HepG2 (cell line): ENCODE data around the gene PSME3IP1.

ENCODE experiments used
- BATF2 ChIP-seq: sonication (generic); formaldehyde crosslinking; IDR thresholded peaks from 2 replicates; pipeline ENCODE4 v1.8.0; 2022; ENCODE audit warnings: mild to moderate bottlenecking, missing genetic modification reagents, moderate library complexity
- CEBPZ ChIP-seq: IDR thresholded peaks from 2 replicates; pipeline ENCODE4 v1.6.1; 2012; ENCODE audit warnings: low read length, improper control_type of control experiment
- EZH2 ChIP-seq: conservative IDR thresholded peaks from 2 replicates; pipeline ENCODE4 v1.6.1; 2012; ENCODE audit warnings: mild to moderate bottlenecking, low read depth, low read length, moderate library complexity
- HCFC1 ChIP-seq: fragments of 150-350 bp; IDR thresholded peaks from 2 replicates; pipeline ENCODE4 v1.6.1; 2014; ENCODE audit warnings: low read depth, low read length
- KDM5A ChIP-seq: fragments of 200-600 bp; sonication (generic); IDR thresholded peaks from 2 replicates; pipeline ENCODE4 v1.7.0; 2018; ENCODE audit warnings: antibody characterized with exemption, mild to moderate bottlenecking, low read length, borderline replicate concordance
- NFYB ChIP-seq: sonication (generic); formaldehyde crosslinking; IDR thresholded peaks from 2 replicates; pipeline ENCODE4 v1.4.0; 2020; ENCODE audit warnings: missing genetic modification reagents
- PPARG ChIP-seq: conservative IDR thresholded peaks from 2 replicates; pipeline ENCODE4 v1.6.1; 2016; ENCODE audit warnings: missing biosample characterization, missing genetic modification reagents
- RAD21 ChIP-seq: fragments of 450-650 bp; formaldehyde crosslinking; IDR thresholded peaks from 2 replicates; pipeline ENCODE4 v1.5.0; 2020; ENCODE audit warnings: mild to moderate bottlenecking
- RFX5 ChIP-seq: IDR thresholded peaks from 2 replicates; pipeline ENCODE4 v1.6.1; 2011; ENCODE audit warnings: low read depth, low read length, improper control_type of control experiment
- SNAI1 ChIP-seq: sonication (generic); formaldehyde crosslinking; IDR thresholded peaks from 2 replicates; pipeline ENCODE4 v1.5.0; 2020; ENCODE audit warnings: mild to moderate bottlenecking, missing genetic modification reagents, borderline replicate concordance
- ZFP1 ChIP-seq: IDR thresholded peaks from 2 replicates; pipeline ENCODE4 v1.6.1; 2016
- TF ChIP-seq, protein P1 (sequence below): sonication (generic); formaldehyde crosslinking; IDR thresholded peaks from 2 replicates; pipeline ENCODE4 v1.4.0; 2020; ENCODE audit warnings: missing genetic modification reagents, borderline replicate concordance
- TF ChIP-seq, protein P2 (sequence below): sonication (generic); formaldehyde crosslinking; IDR thresholded peaks from 2 replicates; pipeline ENCODE4 v1.5.0; 2020; ENCODE audit warnings: mild to moderate bottlenecking, missing genetic modification reagents
- TF ChIP-seq, protein P3 (sequence below): sonication (generic); formaldehyde crosslinking; IDR thresholded peaks from 2 replicates; pipeline ENCODE4 v1.5.1; 2020; ENCODE audit warnings: mild to moderate bottlenecking, missing genetic modification reagents, borderline replicate concordance

- TF ChIP-seq ZFP1 (CRISPR knock-in tag) = no peak
- TF ChIP-seq, protein P1, sequence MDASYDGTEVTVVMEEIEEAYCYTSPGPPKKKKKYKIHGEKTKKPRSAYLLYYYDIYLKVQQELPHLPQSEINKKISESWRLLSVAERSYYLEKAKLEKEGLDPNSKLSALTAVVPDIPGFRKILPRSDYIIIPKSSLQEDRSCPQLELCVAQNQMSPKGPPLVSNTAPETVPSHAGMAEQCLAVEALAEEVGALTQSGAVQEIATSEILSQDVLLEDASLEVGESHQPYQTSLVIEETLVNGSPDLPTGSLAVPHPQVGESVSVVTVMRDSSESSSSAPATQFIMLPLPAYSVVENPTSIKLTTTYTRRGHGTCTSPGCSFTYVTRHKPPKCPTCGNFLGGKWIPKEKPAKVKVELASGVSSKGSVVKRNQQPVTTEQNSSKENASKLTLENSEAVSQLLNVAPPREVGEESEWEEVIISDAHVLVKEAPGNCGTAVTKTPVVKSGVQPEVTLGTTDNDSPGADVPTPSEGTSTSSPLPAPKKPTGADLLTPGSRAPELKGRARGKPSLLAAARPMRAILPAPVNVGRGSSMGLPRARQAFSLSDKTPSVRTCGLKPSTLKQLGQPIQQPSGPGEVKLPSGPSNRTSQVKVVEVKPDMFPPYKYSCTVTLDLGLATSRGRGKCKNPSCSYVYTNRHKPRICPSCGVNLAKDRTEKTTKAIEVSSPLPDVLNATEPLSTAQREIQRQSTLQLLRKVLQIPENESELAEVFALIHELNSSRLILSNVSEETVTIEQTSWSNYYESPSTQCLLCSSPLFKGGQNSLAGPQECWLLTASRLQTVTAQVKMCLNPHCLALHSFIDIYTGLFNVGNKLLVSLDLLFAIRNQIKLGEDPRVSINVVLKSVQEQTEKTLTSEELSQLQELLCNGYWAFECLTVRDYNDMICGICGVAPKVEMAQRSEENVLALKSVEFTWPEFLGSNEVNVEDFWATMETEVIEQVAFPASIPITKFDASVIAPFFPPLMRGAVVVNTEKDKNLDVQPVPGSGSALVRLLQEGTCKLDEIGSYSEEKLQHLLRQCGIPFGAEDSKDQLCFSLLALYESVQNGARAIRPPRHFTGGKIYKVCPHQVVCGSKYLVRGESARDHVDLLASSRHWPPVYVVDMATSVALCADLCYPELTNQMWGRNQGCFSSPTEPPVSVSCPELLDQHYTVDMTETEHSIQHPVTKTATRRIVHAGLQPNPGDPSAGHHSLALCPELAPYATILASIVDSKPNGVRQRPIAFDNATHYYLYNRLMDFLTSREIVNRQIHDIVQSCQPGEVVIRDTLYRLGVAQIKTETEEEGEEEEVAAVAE = no peak
- TF ChIP-seq, protein P2, sequence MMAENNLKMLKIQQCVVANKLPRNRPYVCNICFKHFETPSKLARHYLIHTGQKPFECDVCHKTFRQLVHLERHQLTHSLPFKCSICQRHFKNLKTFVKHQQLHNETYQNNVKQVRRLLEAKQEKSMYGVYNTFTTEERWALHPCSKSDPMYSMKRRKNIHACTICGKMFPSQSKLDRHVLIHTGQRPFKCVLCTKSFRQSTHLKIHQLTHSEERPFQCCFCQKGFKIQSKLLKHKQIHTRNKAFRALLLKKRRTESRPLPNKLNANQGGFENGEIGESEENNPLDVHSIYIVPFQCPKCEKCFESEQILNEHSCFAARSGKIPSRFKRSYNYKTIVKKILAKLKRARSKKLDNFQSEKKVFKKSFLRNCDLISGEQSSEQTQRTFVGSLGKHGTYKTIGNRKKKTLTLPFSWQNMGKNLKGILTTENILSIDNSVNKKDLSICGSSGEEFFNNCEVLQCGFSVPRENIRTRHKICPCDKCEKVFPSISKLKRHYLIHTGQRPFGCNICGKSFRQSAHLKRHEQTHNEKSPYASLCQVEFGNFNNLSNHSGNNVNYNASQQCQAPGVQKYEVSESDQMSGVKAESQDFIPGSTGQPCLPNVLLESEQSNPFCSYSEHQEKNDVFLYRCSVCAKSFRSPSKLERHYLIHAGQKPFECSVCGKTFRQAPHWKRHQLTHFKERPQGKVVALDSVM = no peak
- TF ChIP-seq BATF2 (CRISPR knock-in tag) = no peak
- TF ChIP-seq HCFC1 = no peak
- TF ChIP-seq PPARG (CRISPR knock-in tag) = no peak
- no peak for TF ChIP-seq RAD21 (CRISPR knock-in tag)
- TF ChIP-seq NFYB (CRISPR knock-in tag) = no peak
- no peak for TF ChIP-seq SNAI1
- TF ChIP-seq CEBPZ = no peak
- TF ChIP-seq RFX5 = no peak
- no peak for TF ChIP-seq KDM5A
- TF ChIP-seq EZH2 = no peak
- TF ChIP-seq, protein P3, sequence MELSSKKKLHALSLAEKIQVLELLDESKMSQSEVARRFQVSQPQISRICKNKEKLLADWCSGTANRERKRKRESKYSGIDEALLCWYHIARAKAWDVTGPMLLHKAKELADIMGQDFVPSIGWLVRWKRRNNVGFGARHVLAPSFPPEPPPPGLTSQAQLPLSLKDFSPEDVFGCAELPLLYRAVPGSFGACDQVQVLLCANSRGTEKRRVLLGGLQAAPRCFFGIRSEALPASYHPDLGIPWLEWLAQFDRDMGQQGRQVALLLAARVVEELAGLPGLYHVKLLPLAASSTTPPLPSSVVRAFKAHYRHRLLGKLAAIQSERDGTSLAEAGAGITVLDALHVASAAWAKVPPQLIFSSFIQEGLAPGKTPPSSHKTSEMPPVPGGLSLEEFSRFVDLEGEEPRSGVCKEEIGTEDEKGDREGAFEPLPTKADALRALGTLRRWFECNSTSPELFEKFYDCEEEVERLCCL (CRISPR knock-in tag) = no peak
Observed at GRCh38 chr16:57140931-57141668, 44.7 kb downstream of the PSME3IP1 start.
